ENCODE data around the gene FBXO17. TPM values are rescaled to one million over a fixed set of nuclear protein-coding genes. Genes with fewer than 3 reads are reported as not detected.

Gene FBXO17
- total and polyA plus RNA-seq, 2 of the 13 experiments (the other 11 are each of a cell fraction or from before 2014, with no cell fraction given): 22.1 to 58.7 TPM

DNA sequence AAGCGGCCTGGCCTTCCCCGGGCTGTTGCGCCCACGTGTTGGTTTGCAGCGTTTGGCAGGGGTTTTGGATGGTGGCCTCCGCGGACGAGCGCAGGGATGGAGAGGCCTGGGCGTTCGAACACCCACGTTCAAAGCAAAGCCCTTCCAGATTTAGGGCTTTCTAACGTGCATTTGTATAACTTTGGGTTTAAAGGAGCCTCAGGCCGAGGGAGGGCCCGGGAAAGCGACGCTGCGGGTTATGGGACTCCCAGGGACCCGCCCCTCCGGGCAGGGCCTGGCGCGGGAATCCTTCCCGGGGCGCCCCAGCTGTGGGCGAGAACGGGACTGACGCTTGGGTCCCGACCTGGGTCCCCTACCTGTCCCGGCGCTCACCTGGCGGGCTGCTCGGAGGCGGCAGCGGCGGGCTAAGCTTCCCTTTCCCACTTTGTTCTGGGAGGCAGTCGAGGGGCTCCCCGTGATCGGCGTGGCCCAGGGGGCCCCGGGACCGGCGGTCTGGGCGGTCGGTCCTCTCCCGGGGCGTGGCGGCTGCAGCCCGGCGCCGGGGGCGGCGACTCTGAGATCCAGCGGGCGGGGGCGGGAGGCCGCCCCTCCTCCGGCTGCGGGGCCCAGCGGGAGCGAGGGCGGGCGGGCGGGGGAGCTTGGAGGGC lies at the start of gene FBXO17 (continued):
- TF ChIP-seq ZIK1 (CRISPR knock-in tag; IDR thresholded peaks at IDR 0.05; ENCODE audit: borderline replicate concordance, low read depth) (0 out of 2 replicates have a peak, but pooled peaks have one; percentile 18), ZNF224 (CRISPR knock-in tag; IDR thresholded peaks at IDR 0.05) (no peak), ZBTB14 (CRISPR knock-in tag; IDR thresholded peaks at IDR 0.05) (no peak), CC2D1A (CRISPR knock-in tag; IDR thresholded peaks at IDR 0.05) (no peak), DPF2 (CRISPR knock-in tag; IDR thresholded peaks at IDR 0.05; ENCODE audit: borderline replicate concordance, low read depth) (no peak), TMF1 (CRISPR knock-in tag; IDR thresholded peaks at IDR 0.05; ENCODE audit: low read depth) (no peak), ZNF274 (CRISPR knock-in tag; IDR thresholded peaks at IDR 0.05) (peak; percentile 32; the same call in 1 of the 2 replicates), ZBTB33 (CRISPR knock-in tag; IDR thresholded peaks at IDR 0.05) (no peak), ZNF792 (CRISPR knock-in tag; IDR thresholded peaks at IDR 0.05) (no peak), RNF219 (CRISPR knock-in tag; IDR thresholded peaks at IDR 0.05) (no peak; the same call in 1 of the 2 replicates), MBD4 (IDR thresholded peaks at IDR 0.05; ENCODE audit: borderline replicate concordance, low read length) (no peak), CREM (IDR thresholded peaks at IDR 0.05) (no peak), CREM (CRISPR knock-in tag; IDR thresholded peaks at IDR 0.05) (no peak), ZNF563 (CRISPR knock-in tag; IDR thresholded peaks at IDR 0.05) (peak; percentile 87)
- TF ChIP-seq, protein P1, sequence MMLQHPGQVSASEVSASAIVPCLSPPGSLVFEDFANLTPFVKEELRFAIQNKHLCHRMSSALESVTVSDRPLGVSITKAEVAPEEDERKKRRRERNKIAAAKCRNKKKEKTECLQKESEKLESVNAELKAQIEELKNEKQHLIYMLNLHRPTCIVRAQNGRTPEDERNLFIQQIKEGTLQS (CRISPR knock-in tag; IDR thresholded peaks at IDR 0.05): no peak
- TF ChIP-seq, protein P2, sequence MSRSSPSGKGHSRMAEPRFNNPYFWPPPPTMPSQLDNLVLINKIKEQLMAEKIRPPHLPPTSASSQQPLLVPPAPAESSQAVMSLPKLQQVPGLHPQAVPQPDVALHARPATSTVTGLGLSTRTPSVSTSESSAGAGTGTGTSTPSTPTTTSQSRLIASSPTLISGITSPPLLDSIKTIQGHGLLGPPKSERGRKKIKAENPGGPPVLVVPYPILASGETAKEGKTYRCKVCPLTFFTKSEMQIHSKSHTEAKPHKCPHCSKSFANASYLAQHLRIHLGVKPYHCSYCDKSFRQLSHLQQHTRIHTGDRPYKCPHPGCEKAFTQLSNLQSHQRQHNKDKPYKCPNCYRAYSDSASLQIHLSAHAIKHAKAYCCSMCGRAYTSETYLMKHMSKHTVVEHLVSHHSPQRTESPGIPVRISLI (CRISPR knock-in tag; IDR thresholded peaks at IDR 0.05; ENCODE audit: borderline replicate concordance): no peak
